HL-60 (cell line): ENCODE data around the gene SLC22A3.

ENCODE experiments used
- DNase-seq, 2 experiments: peaks; one replicate each; pipeline ENCODE4 v3.0.0-alpha.2; 2010 to 2020; ENCODE audit warnings: low read depth in 1 of 2, low spot score in 1 of 2
- H3K27ac ChIP-seq: fragments of 250-450 bp; sonication (Bioruptor Pico); replicated peaks from 2 replicates; pipeline ENCODE4 v1.5.1; 2020; ENCODE audit warnings: mild to moderate bottlenecking, moderate library complexity
- H3K27me3 ChIP-seq: fragments of 250-450 bp; sonication (Bioruptor Pico); 2 replicates; pipeline ENCODE4 v1.5.1; 2021; ENCODE audit warnings: mild to moderate bottlenecking, moderate library complexity; ENCODE audit not compliant: insufficient read depth, poor library complexity, severe bottlenecking
- H3K4me3 ChIP-seq: replicated peaks from 2 replicates; pipeline ENCODE4 v1.5.1; 2011; ENCODE audit warnings: mild to moderate bottlenecking, control low read depth, low read length; ENCODE audit not compliant: insufficient read depth
- CTCF ChIP-seq: IDR thresholded peaks from one replicate; pipeline ENCODE4 v1.5.1; 2011; ENCODE audit warnings: low read length, control low read depth, inconsistent platforms; ENCODE audit not compliant: insufficient read depth
- GABPA ChIP-seq: IDR thresholded peaks from 2 replicates; pipeline ENCODE4 v1.6.1; 2012; ENCODE audit warnings: low read depth
- POLR2AphosphoS5 ChIP-seq: IDR thresholded peaks from 2 replicates; pipeline ENCODE4 v1.6.1; 2012; ENCODE audit warnings: low read depth
- SPI1 ChIP-seq: IDR thresholded peaks from 2 replicates; pipeline ENCODE4 v1.6.1; 2012; ENCODE audit warnings: low read depth, mild to moderate bottlenecking, borderline replicate concordance
- TF ChIP-seq, protein P1 (sequence below): IDR thresholded peaks from 2 replicates; pipeline ENCODE4 v1.6.1; 2012; ENCODE audit warnings: low read depth; ENCODE audit not compliant: insufficient replicate concordance

SLC22A3 gene

GRCh38 chr6:160321729-160322505 lies 26.3 kb upstream of the SLC22A3 start:
- peaks cover 2% of the 10 kb centered on the region for H3K27me3 ChIP-seq
- TF ChIP-seq POLR2AphosphoS5 (no peak), SPI1 (no peak), CTCF (no peak), GABPA (no peak)
- TF ChIP-seq, protein P1, sequence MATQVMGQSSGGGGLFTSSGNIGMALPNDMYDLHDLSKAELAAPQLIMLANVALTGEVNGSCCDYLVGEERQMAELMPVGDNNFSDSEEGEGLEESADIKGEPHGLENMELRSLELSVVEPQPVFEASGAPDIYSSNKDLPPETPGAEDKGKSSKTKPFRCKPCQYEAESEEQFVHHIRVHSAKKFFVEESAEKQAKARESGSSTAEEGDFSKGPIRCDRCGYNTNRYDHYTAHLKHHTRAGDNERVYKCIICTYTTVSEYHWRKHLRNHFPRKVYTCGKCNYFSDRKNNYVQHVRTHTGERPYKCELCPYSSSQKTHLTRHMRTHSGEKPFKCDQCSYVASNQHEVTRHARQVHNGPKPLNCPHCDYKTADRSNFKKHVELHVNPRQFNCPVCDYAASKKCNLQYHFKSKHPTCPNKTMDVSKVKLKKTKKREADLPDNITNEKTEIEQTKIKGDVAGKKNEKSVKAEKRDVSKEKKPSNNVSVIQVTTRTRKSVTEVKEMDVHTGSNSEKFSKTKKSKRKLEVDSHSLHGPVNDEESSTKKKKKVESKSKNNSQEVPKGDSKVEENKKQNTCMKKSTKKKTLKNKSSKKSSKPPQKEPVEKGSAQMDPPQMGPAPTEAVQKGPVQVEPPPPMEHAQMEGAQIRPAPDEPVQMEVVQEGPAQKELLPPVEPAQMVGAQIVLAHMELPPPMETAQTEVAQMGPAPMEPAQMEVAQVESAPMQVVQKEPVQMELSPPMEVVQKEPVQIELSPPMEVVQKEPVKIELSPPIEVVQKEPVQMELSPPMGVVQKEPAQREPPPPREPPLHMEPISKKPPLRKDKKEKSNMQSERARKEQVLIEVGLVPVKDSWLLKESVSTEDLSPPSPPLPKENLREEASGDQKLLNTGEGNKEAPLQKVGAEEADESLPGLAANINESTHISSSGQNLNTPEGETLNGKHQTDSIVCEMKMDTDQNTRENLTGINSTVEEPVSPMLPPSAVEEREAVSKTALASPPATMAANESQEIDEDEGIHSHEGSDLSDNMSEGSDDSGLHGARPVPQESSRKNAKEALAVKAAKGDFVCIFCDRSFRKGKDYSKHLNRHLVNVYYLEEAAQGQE, result no peak
- no peak overlapping the region for H3K4me3 ChIP-seq
- no peak for DNase-seq
- H3K27ac ChIP-seq, result no peak overlapping the region

- Histone ChIP-seq H3K4me3 (no peak overlapping the region), H3K27me3 (peaks cover 16% of the 10 kb centered on the region), H3K27ac (no peak overlapping the region)
- TF ChIP-seq SPI1 (no peak), GABPA (no peak), CTCF (no peak), POLR2AphosphoS5 (no peak)
- TF ChIP-seq, protein P1, result no peak
- DNase-seq, result no peak
These were observed 20.2 kb upstream of the SLC22A3 start for GRCh38 chr6:160327981-160328380.

DNA sequence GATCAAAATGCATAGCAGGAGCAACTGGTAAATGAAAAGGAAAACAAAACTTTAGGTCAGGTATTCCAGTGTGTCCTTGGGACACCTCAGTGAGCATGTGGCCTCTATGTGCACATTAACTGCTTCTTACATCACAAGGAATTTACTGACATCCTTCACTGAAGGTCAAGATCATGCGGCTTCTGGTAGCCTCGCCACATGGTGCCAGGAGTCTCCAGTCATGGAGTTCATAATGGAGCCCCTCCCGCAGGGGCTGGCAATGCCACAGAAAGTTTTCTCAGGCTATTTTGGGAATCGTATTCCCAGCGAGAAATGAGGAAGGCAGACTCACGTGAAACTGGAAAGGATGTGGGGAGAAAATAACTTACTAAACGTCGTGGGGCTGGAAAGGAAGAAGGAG lies 19.7 kb upstream of the SLC22A3 start:
- peaks cover 16% of the 10 kb centered on the region for H3K27me3 ChIP-seq

More for the DNA sequence above, 19.7 kb upstream of the SLC22A3 start:
- TF ChIP-seq SPI1 (no peak), CTCF (no peak), POLR2AphosphoS5 (no peak), GABPA (no peak)
- TF ChIP-seq, protein P1, result no peak
- no peak overlapping the region for H3K4me3 ChIP-seq
- DNase-seq, result no peak
- H3K27ac ChIP-seq, result no peak overlapping the region
